ENCODE measurements around the gene MRGPRF.

Gene MRGPRF

GRCh38 chr11:68966894-68967780, 45.9 kb downstream of the MRGPRF start:
- DNase-seq (ENCODE audit: low read depth), result no peak
- no peak for TF ChIP-seq CTCF (IDR thresholded peaks at IDR 0.05; ENCODE audit: insufficient read depth, low read depth, low read length, missing control alignments)
- no peak overlapping the region for H3K4me3 ChIP-seq (ENCODE audit: low read length)

GRCh38 chr11:68965901-68966853, 46.9 kb downstream of the MRGPRF start:
- no peak for TF ChIP-seq CTCF (IDR thresholded peaks at IDR 0.05; ENCODE audit: insufficient read depth, low read depth, low read length, missing control alignments)
- no peak for DNase-seq (ENCODE audit: low read depth)
- no peak overlapping the region for H3K4me3 ChIP-seq (ENCODE audit: low read length)

- TF ChIP-seq CTCF (IDR thresholded peaks at IDR 0.05; ENCODE audit: insufficient read depth, low read depth, low read length, missing control alignments), result no peak
- peak; percentile 20 for DNase-seq (ENCODE audit: low read depth)
- H3K4me3 ChIP-seq (ENCODE audit: low read length), result no peak overlapping the region
These were observed 49.3 kb downstream of the MRGPRF start for GRCh38 chr11:68963779-68964178.

- no peak for TF ChIP-seq CTCF (IDR thresholded peaks at IDR 0.05; ENCODE audit: insufficient read depth, low read depth, low read length, missing control alignments)
- DNase-seq (ENCODE audit: low read depth), result no peak
- H3K4me3 ChIP-seq (ENCODE audit: low read length), result no peak overlapping the region
These were observed 50.4 kb downstream of the MRGPRF start for GRCh38 chr11:68962527-68963250.

GRCh38 chr11:68961245-68961644, 51.8 kb downstream of the MRGPRF start:
- no peak for DNase-seq (ENCODE audit: low read depth)
- no peak overlapping the region for H3K4me3 ChIP-seq (ENCODE audit: low read length)
- TF ChIP-seq CTCF (IDR thresholded peaks at IDR 0.05; ENCODE audit: insufficient read depth, low read depth, low read length, missing control alignments), result no peak

- no peak for TF ChIP-seq CTCF (IDR thresholded peaks at IDR 0.05; ENCODE audit: insufficient read depth, low read depth, low read length, missing control alignments)
- no peak for DNase-seq (ENCODE audit: low read depth)
- no peak overlapping the region for H3K4me3 ChIP-seq (ENCODE audit: low read length)
These were observed 52.6 kb downstream of the MRGPRF start for GRCh38 chr11:68960294-68961071.

Measured in epithelial cell of esophagus (primary cell).